ENCODE measurements around the gene CD209. TPM values are rescaled to one million over a fixed set of nuclear protein-coding genes. Genes with fewer than 3 reads are reported as not detected.

CD209 gene
- polyA plus RNA-seq, 1 donor from 2014 or later = not detected

- H4K20me1 ChIP-seq (ENCODE audit: insufficient read depth) = no peaks in the 10 kb centered on the region
- H3K4me3 ChIP-seq (ENCODE audit: low read length) = no peak overlapping the region
- no peaks in the 10 kb centered on the region for H3K9me3 ChIP-seq (ENCODE audit: low read length)
- no peaks in the 10 kb centered on the region for H3K27me3 ChIP-seq (ENCODE audit: insufficient read depth, low read depth, low read length)
- no peak overlapping the region for H3K27ac ChIP-seq (ENCODE audit: low read length)
- no peaks in the 10 kb centered on the region for H3K36me3 ChIP-seq (ENCODE audit: insufficient read depth, low read length)
- no peaks in the 10 kb centered on the region for H3K79me2 ChIP-seq (replicated peaks; ENCODE audit: insufficient read depth, low read length)
- H2AFZ ChIP-seq (ENCODE audit: low read depth, low read length) = no peak overlapping the region
- H3F3A ChIP-seq (ENCODE audit: insufficient read depth, low read length, poor library complexity, severe bottlenecking) = no peaks in the 10 kb centered on the region
- no peak overlapping the region for H3K4me2 ChIP-seq (ENCODE audit: low read length)
- no peaks in the 10 kb centered on the region for H3K9me2 ChIP-seq (ENCODE audit: insufficient read depth, low read length)
- no peak for TF ChIP-seq EZH2 (IDR thresholded peaks at IDR 0.05; ENCODE audit: borderline replicate concordance, insufficient read depth, low read length, poor library complexity, severe bottlenecking)
- no peak for TF ChIP-seq TAF1 (IDR thresholded peaks at IDR 0.05; ENCODE audit: low read depth)
- no peak overlapping the region for H3K9ac ChIP-seq (ENCODE audit: low read length)
Observed at GRCh38 chr19:7706188-7706954, 41.0 kb downstream of the CD209 start.

- no peaks in the 10 kb centered on the region for H3K27me3 ChIP-seq (ENCODE audit: insufficient read depth, low read depth, low read length)
- H3K36me3 ChIP-seq (ENCODE audit: insufficient read depth, low read length) = no peaks in the 10 kb centered on the region
- no peaks in the 10 kb centered on the region for H3K9me2 ChIP-seq (ENCODE audit: insufficient read depth, low read length)
- H3K27ac ChIP-seq (ENCODE audit: low read length) = no peak overlapping the region
- H3K9me3 ChIP-seq (ENCODE audit: low read length) = no peaks in the 10 kb centered on the region
- H3K4me3 ChIP-seq (ENCODE audit: low read length) = no peak overlapping the region
- no peaks in the 10 kb centered on the region for H3K79me2 ChIP-seq (replicated peaks; ENCODE audit: insufficient read depth, low read length)
- no peaks in the 10 kb centered on the region for H3F3A ChIP-seq (ENCODE audit: insufficient read depth, low read length, poor library complexity, severe bottlenecking)
- H3K4me2 ChIP-seq (ENCODE audit: low read length) = no peak overlapping the region
- H2AFZ ChIP-seq (ENCODE audit: low read depth, low read length) = no peak overlapping the region
- H4K20me1 ChIP-seq (ENCODE audit: insufficient read depth) = no peaks in the 10 kb centered on the region
- no peak overlapping the region for H3K9ac ChIP-seq (ENCODE audit: low read length)
- TF ChIP-seq TAF1 (IDR thresholded peaks at IDR 0.05; ENCODE audit: low read depth) (no peak), EP300 (conservative IDR thresholded peaks at IDR 0.05; ENCODE audit: poor library complexity, severe bottlenecking) (no peak), SMC3 (conservative IDR thresholded peaks at IDR 0.05; ENCODE audit: poor library complexity) (no peak), POLR2AphosphoS5 (IDR thresholded peaks at IDR 0.05) (no peak), MXI1 (conservative IDR thresholded peaks at IDR 0.05; ENCODE audit: poor library complexity, severe bottlenecking) (no peak), REST (IDR thresholded peaks at IDR 0.05; ENCODE audit: borderline replicate concordance) (no peak), CTCF (IDR thresholded peaks at IDR 0.05; ENCODE audit: poor library complexity, severe bottlenecking) (no peak)
Observed at GRCh38 chr19:7705387-7706187, 41.7 kb downstream of the CD209 start.
